PC-9 (cell line): ENCODE measurements around the gene PALD1. TPM values are rescaled to one million over a fixed set of nuclear protein-coding genes. Genes with fewer than 3 reads are reported as not detected.

ENCODE experiments used
- BruUV-seq: library from RNA; stranded (reverse); fragments of 400-500 nt; replicated peaks from 2 replicates; lab custom pipeline; 2021; lab: Mats Ljungman, UMichigan
- CTCF ChIA-PET: fragments of 300-600 bp; sonication (Branson Sonifier 250); formaldehyde crosslinking; loops from one replicate; lab custom pipeline; 2022; ENCODE audit warnings: antibody characterized with exemption; lab: Charles Lee
- POLR2A ChIA-PET: fragments of 300-600 bp; sonication (Branson Sonifier 250); formaldehyde crosslinking; loops from one replicate; lab custom pipeline; 2022; ENCODE audit warnings: antibody characterized with exemption; ENCODE audit not compliant: unreplicated experiment; lab: Charles Lee
- DNase-seq, 2 experiments: peaks; one replicate each; pipeline versions ENCODE4 v3.0.0 to v3.0.0-alpha.2; 2015 to 2022; ENCODE audit warnings: mixed read lengths in 1 of 2
- H2AFZ ChIP-seq: fragments of 200-600 bp; sonication (generic); 2 replicates; pipeline ENCODE4 v1.8.1; 2017; ENCODE audit warnings: antibody characterized with exemption
- H3F3A ChIP-seq: fragments of 200-600 bp; sonication (generic); 2 replicates; pipeline ENCODE4 v1.8.1; 2017; ENCODE audit warnings: antibody characterized with exemption, mild to moderate bottlenecking, low read depth; ENCODE audit not compliant: insufficient read depth
- H3K27ac ChIP-seq: fragments of 200-600 bp; sonication (generic); 2 replicates; pipeline ENCODE4 v1.6.1; 2016; ENCODE audit warnings: mixed run types
- H3K27me3 ChIP-seq: fragments of 200-600 bp; sonication (generic); 2 replicates; pipeline ENCODE4 v1.6.1; 2016; ENCODE audit warnings: low read depth, mixed run types; ENCODE audit not compliant: insufficient read depth
- H3K36me3 ChIP-seq: fragments of 200-600 bp; sonication (generic); 2 replicates; pipeline ENCODE4 v1.6.1; 2016; ENCODE audit warnings: low read depth, mixed run types
- H3K4me1 ChIP-seq: fragments of 200-600 bp; sonication (generic); replicated peaks from 2 replicates; pipeline ENCODE4 v1.6.1; 2016; ENCODE audit warnings: mixed run types; ENCODE audit not compliant: insufficient read depth
- H3K4me2 ChIP-seq: fragments of 200-600 bp; sonication (generic); 2 replicates; pipeline ENCODE4 v1.6.1; 2017; ENCODE audit warnings: mixed run types
- H3K4me3 ChIP-seq: fragments of 200-600 bp; sonication (generic); 2 replicates; pipeline ENCODE4 v1.6.1; 2016; ENCODE audit warnings: mixed run types
- H3K79me2 ChIP-seq: fragments of 200-600 bp; sonication (generic); 2 replicates; pipeline ENCODE4 v1.6.1; 2017; ENCODE audit warnings: low read depth, mixed run types
- H3K9me2 ChIP-seq: fragments of 200-600 bp; sonication (generic); 2 replicates; pipeline ENCODE4 v1.8.1; 2017; ENCODE audit warnings: mild to moderate bottlenecking; ENCODE audit not compliant: insufficient read depth
- H3K9me3 ChIP-seq: fragments of 200-600 bp; sonication (generic); 2 replicates; pipeline ENCODE4 v1.8.1; 2016; ENCODE audit warnings: low read depth; ENCODE audit not compliant: insufficient read depth
- H4K20me1 ChIP-seq: fragments of 200-600 bp; sonication (generic); 2 replicates; pipeline ENCODE4 v1.8.1; 2017; ENCODE audit not compliant: insufficient read depth
- EZH2 ChIP-seq: fragments of 200-600 bp; sonication (generic); IDR thresholded peaks from 2 replicates; pipeline ENCODE4 v1.8.0; 2017; ENCODE audit warnings: antibody characterized with exemption, low read depth
- intact Hi-C: fragments of 100-400 bp; cut with micrococcal nuclease; formaldehyde crosslinking; loops from one replicate; pipeline ENCODE4 v1.10.0; 2022; ENCODE audit not compliant: unreplicated experiment
- total RNA-seq: library from RNA; stranded (reverse); gene quantifications from 2 replicates; pipeline ENCODE4 v1.2.3, GENCODE V29; 2021
- TF ChIP-seq, protein P1 (sequence below): fragments of 200-600 bp; sonication (generic); conservative IDR thresholded peaks from 2 replicates; pipeline ENCODE4 v1.6.1; 2017; ENCODE audit warnings: mixed run types, antibody characterized with exemption, mild to moderate bottlenecking, moderate library complexity

Gene PALD1
- total RNA-seq, 1 experiment from 2014 or later, result 5.2 TPM

GRCh38 chr10:70500368-70500767, 21.8 kb downstream of the PALD1 start:
- Histone ChIP-seq H3K9me3 (no peaks in the 10 kb centered on the region), H3K4me2 (no peak overlapping the region), H3K9me2 (no peaks in the 10 kb centered on the region), H3K27me3 (no peaks in the 10 kb centered on the region), H3K4me3 (no peak overlapping the region), H3K36me3 (no peaks in the 10 kb centered on the region), H3K79me2 (no peaks in the 10 kb centered on the region), H3K27ac (no peak overlapping the region), H3K4me1 (no peaks in the 10 kb centered on the region), H3F3A (no peaks in the 10 kb centered on the region), H2AFZ (no peak overlapping the region), H4K20me1 (no peaks in the 10 kb centered on the region)
- ChIA-PET CTCF (no interaction called here), POLR2A (no interaction called here)
- intact Hi-C loops, result no loop called here
- no TSS peak for BruUV-seq
- DNase-seq, result no peak
- no peak for TF ChIP-seq EZH2
- TF ChIP-seq, protein P1, sequence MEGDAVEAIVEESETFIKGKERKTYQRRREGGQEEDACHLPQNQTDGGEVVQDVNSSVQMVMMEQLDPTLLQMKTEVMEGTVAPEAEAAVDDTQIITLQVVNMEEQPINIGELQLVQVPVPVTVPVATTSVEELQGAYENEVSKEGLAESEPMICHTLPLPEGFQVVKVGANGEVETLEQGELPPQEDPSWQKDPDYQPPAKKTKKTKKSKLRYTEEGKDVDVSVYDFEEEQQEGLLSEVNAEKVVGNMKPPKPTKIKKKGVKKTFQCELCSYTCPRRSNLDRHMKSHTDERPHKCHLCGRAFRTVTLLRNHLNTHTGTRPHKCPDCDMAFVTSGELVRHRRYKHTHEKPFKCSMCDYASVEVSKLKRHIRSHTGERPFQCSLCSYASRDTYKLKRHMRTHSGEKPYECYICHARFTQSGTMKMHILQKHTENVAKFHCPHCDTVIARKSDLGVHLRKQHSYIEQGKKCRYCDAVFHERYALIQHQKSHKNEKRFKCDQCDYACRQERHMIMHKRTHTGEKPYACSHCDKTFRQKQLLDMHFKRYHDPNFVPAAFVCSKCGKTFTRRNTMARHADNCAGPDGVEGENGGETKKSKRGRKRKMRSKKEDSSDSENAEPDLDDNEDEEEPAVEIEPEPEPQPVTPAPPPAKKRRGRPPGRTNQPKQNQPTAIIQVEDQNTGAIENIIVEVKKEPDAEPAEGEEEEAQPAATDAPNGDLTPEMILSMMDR, result no peak

DNA sequence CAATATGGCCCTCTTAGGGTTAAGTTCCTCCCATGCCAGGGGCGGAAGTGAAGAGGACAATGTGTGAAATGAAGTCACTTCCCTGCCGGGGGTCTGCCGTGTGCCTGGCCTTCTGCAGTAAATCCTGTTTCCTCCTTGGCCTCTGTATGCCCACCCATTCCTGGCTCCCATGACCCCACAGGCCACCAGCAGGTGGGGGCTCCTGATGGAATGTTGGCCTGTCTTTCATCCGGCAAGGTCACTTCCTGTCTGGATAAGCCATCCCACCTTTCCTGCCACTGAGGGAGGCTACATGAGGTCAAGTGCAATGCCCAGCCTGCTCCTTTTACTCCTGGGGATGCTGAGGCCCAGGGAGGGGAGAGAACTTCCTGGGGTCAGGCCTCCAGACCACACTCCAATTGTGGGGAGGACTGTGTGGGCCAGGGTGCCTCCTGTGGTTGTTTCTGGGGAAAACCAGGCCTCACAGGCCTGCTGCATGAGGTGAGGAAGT, 22.3 kb downstream of the PALD1 start:
- POLR2A ChIA-PET, result no interaction called here
- no peaks in the 10 kb centered on the region for H3K4me1 ChIP-seq
- no peaks in the 10 kb centered on the region for H3K9me2 ChIP-seq
- no peak overlapping the region for H3K4me3 ChIP-seq
- intact Hi-C loops, result no loop called here
- DNase-seq, result no peak
- TF ChIP-seq, protein P1, result no peak
- no peak for TF ChIP-seq EZH2
- H2AFZ ChIP-seq, result no peak overlapping the region
- BruUV-seq, result no TSS peak
- H3K79me2 ChIP-seq, result no peaks in the 10 kb centered on the region
- CTCF ChIA-PET, result no interaction called here
- H4K20me1 ChIP-seq, result no peaks in the 10 kb centered on the region
- H3K36me3 ChIP-seq, result no peaks in the 10 kb centered on the region
- H3K9me3 ChIP-seq, result no peaks in the 10 kb centered on the region
- no peak overlapping the region for H3K27ac ChIP-seq
- no peaks in the 10 kb centered on the region for H3K27me3 ChIP-seq
- H3F3A ChIP-seq, result no peaks in the 10 kb centered on the region
- H3K4me2 ChIP-seq, result no peak overlapping the region

DNA sequence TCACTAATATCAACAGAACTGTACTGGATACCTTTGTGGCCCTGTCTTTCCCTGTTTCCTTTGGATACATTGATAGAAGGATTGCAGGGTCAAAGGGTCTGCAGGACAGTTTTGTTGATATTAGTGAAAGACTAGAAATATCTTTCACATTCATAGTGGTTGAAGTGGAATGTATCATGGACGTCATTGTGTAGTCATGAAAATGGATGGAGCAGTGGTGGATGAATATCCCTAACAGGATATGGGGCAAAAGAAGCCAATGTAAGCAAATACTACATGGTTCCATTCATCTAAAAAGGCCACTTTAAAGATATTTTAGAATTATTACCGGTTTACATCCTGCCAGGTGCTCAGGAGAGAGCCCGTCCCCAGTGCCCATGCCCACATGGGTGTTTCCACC, 23.8 kb downstream of the PALD1 start:
- Histone ChIP-seq H3K4me3 (no peak overlapping the region), H4K20me1 (no peaks in the 10 kb centered on the region), H3K9me2 (no peaks in the 10 kb centered on the region), H3K27ac (no peak overlapping the region), H3K79me2 (no peaks in the 10 kb centered on the region), H3K36me3 (no peaks in the 10 kb centered on the region), H3K9me3 (no peaks in the 10 kb centered on the region), H3K4me2 (no peak overlapping the region), H3K4me1 (no peaks in the 10 kb centered on the region), H2AFZ (no peak overlapping the region), H3F3A (no peaks in the 10 kb centered on the region), H3K27me3 (no peaks in the 10 kb centered on the region)
- CTCF ChIA-PET, result no interaction called here
- POLR2A ChIA-PET, result no interaction called here
- intact Hi-C loops, result no loop called here
- BruUV-seq, result no TSS peak
- DNase-seq, result no peak
- no peak for TF ChIP-seq EZH2
- TF ChIP-seq, protein P1, result no peak
